GM23248 (cell line): Measurements from ENCODE around the gene PALMD. TPM values are rescaled to one million over a fixed set of nuclear protein-coding genes. Genes with fewer than 3 reads are reported as not detected.

ENCODE experiments used
- DNase-seq: peaks from one replicate; pipeline ENCODE4 v3.0.0-alpha.2; 2015
- H2AFZ ChIP-seq: fragments of 200-600 bp; sonication (generic); 2 replicates; pipeline ENCODE4 v1.6.1; 2016; ENCODE audit warnings: antibody characterized with exemption
- H3F3A ChIP-seq: fragments of 200-600 bp; sonication (generic); 2 replicates; pipeline ENCODE4 v1.6.1; 2016; ENCODE audit warnings: mild to moderate bottlenecking, antibody characterized with exemption, mixed run types; ENCODE audit not compliant: insufficient read depth
- H3K27ac ChIP-seq: fragments of 200-600 bp; sonication (generic); 2 replicates; pipeline ENCODE4 v1.5.1; 2016; ENCODE audit warnings: mild to moderate bottlenecking
- H3K27me3 ChIP-seq: fragments of 200-600 bp; sonication (generic); replicated peaks from 2 replicates; pipeline ENCODE4 v1.6.1; 2016; ENCODE audit warnings: mild to moderate bottlenecking; ENCODE audit not compliant: insufficient read depth
- H3K36me3 ChIP-seq: fragments of 200-600 bp; sonication (generic); 2 replicates; pipeline ENCODE4 v1.6.1; 2016; ENCODE audit warnings: low read depth, mild to moderate bottlenecking
- H3K4me1 ChIP-seq: fragments of 200-600 bp; sonication (generic); 2 replicates; pipeline ENCODE4 v1.6.1; 2016; ENCODE audit warnings: mild to moderate bottlenecking; ENCODE audit not compliant: insufficient read depth
- H3K4me2 ChIP-seq: fragments of 200-600 bp; sonication (generic); one replicate; pipeline ENCODE4 v1.6.1; 2016; ENCODE audit warnings: mild to moderate bottlenecking; ENCODE audit not compliant: unreplicated experiment
- H3K4me3 ChIP-seq: fragments of 200-600 bp; sonication (generic); 2 replicates; pipeline ENCODE4 v1.5.1; 2016; ENCODE audit warnings: mild to moderate bottlenecking
- H3K79me2 ChIP-seq: fragments of 200-600 bp; sonication (generic); 2 replicates; pipeline ENCODE4 v1.6.1; 2016; ENCODE audit warnings: mild to moderate bottlenecking; ENCODE audit not compliant: insufficient read depth
- H3K9ac ChIP-seq: fragments of 200-600 bp; sonication (generic); 2 replicates; pipeline ENCODE4 v1.6.1; 2016; ENCODE audit warnings: mild to moderate bottlenecking
- H3K9me2 ChIP-seq: fragments of 200-600 bp; sonication (generic); 2 replicates; pipeline ENCODE4 v1.6.1; 2016; ENCODE audit warnings: mixed run types, mild to moderate bottlenecking, moderate library complexity; ENCODE audit not compliant: insufficient read depth
- H3K9me3 ChIP-seq: fragments of 200-600 bp; sonication (generic); one replicate; pipeline ENCODE4 v1.6.1; 2017; ENCODE audit warnings: low read depth
- H4K20me1 ChIP-seq: fragments of 200-600 bp; sonication (generic); 2 replicates; pipeline ENCODE4 v1.6.0; 2016; ENCODE audit not compliant: insufficient read depth
- EZH2 ChIP-seq: fragments of 200-600 bp; sonication (generic); IDR thresholded peaks from 2 replicates; pipeline ENCODE4 v1.6.1; 2018; ENCODE audit warnings: antibody characterized with exemption, mild to moderate bottlenecking; ENCODE audit not compliant: insufficient read depth, poor library complexity, severe bottlenecking
- EZH2phosphoT487 ChIP-seq: fragments of 200-600 bp; sonication (generic); IDR thresholded peaks from 2 replicates; pipeline ENCODE4 v1.6.1; 2018; ENCODE audit warnings: antibody characterized with exemption, moderate library complexity, mild to moderate bottlenecking, low read depth; ENCODE audit not compliant: insufficient read depth
- WGBS, 2 experiments: methylation state at CpG; one replicate each; pipeline ENCODE4 v1.1.6; 2015 to 2017; ENCODE audit warnings: low lambda C conversion rate in 2 of 2, low coverage in 1 of 2; ENCODE audit errors: missing lambda C conversion rate in 2 of 2; 5-methylcytosine and 5-hydroxymethylcytosine counted together
- in situ Hi-C: fragments of 300-500 bp; cut with MboI; formaldehyde crosslinking; loops from 2 replicates; pipeline ENCODE4 v1.15.0; 2020
- polyA plus RNA-seq: library from polyadenylated mRNA; unstranded; fragments of >200 nt; fragmentation: Nextera tagmentation; extraction: Ambion mirVana; gene quantifications from 2 replicates; pipeline ENCODE4 v1.2.1, GENCODE V29; 2016
- total RNA-seq: library from RNA; depleted of rRNA; stranded (reverse); fragments of >200 nt; shearing (Covaris generic); gene quantifications from 2 replicates; pipeline ENCODE4 v1.2.3, GENCODE V29; 2014

Gene PALMD
- total and polyA plus RNA-seq, 2 experiments from 2014 or later: 0.09 to 0.11 TPM

DNA sequence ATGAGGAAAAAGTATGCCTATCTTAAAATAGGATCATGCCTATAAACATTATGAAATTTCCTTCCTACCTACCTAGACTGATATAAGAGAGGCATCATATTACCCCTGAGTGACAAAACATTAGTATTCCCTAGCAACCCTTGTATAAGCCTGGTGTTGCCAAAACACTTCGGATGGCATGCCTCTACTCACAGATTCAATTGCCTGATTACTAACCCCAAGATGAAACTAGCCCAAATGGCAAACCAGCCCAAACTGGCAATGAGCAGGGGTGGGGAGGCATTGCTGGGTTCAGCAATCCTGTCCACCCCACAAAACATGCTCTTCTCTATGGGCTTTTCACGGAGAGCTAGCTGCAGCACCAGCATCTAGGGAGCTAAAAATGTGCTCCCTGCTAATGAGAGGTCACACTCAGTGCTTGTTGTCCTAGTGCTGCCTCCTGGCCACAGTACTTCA is 13.9 kb downstream of the PALMD start:
- in situ Hi-C loops: no loop called here
- TF ChIP-seq EZH2: no peak
- TF ChIP-seq EZH2phosphoT487: no peak
- Histone ChIP-seq H3K9ac (no peak overlapping the region), H3K27me3 (no peaks in the 10 kb centered on the region), H3K4me2 (no peak overlapping the region), H3K36me3 (no peaks in the 10 kb centered on the region), H4K20me1 (no peaks in the 10 kb centered on the region), H3K4me1 (peaks cover 27% of the 10 kb centered on the region), H2AFZ (no peak overlapping the region), H3F3A (peaks cover 22% of the 10 kb centered on the region), H3K9me2 (0 out of 2 replicates have a peak, but pooled peaks cover 5% of the 10 kb centered on the region), H3K4me3 (no peak overlapping the region), H3K79me2 (no peaks in the 10 kb centered on the region), H3K9me3 (no peaks in the 10 kb centered on the region), H3K27ac (no peak overlapping the region)
- WGBS, 2 experiments: 38 to 45% methylated on average over 2 of the region's 2 CpGs
- peak; percentile 68 for DNase-seq

DNA sequence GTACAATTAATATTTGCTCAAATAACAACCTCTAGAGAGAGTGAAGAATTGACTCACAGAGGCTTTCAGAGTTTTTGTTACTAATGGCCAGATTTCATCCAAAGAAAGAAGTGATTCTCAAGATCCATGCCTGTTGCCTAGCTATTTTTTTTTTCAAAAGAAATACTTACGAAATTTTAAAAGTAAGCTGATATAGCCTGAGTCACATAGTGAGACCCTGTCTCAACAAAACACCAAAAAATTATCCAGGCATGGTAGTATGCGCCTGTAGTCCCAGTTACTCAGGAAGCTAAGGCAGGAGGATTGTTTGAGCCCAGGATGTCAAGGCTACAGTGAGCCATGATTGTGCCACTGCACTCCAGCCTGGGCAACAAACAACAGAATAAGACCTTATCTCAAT is 14.6 kb downstream of the PALMD start:
- Histone ChIP-seq H3K4me2 (no peak overlapping the region), H3K9me3 (no peaks in the 10 kb centered on the region), H3K4me1 (peaks cover 27% of the 10 kb centered on the region), H3K27me3 (no peaks in the 10 kb centered on the region), H3K79me2 (no peaks in the 10 kb centered on the region), H3K27ac (no peak overlapping the region), H3K9me2 (0 out of 2 replicates have a peak, but pooled peaks cover 5% of the 10 kb centered on the region), H3F3A (peaks cover 22% of the 10 kb centered on the region), H3K9ac (no peak overlapping the region), H2AFZ (no peak overlapping the region), H3K4me3 (no peak overlapping the region), H4K20me1 (no peaks in the 10 kb centered on the region), H3K36me3 (no peaks in the 10 kb centered on the region)
- WGBS, 2 experiments: 93 to 94% methylated on average over 2 of the region's 2 CpGs
- no peak for DNase-seq
- TF ChIP-seq EZH2 (no peak), EZH2phosphoT487 (no peak)
- in situ Hi-C loops: no loop called here

DNA sequence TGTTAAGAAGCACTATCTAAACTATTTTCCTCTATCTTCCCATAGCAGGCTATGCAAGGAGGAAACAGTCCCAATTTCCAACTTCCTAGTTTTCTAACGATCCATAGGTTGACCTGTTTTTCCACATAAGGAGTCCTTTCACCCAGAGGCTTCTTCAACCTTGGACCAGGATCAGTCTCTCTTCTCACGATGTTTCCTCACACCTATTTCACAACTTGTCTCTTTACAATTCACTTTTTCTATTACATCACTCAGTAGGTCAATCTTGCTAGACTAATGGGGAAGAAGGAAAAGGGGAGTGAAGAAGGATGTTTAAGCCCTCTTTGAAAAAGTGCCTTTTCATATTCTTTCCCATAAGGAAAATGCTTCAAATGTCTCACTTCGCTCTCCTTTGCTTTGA is 15.9 kb downstream of the PALMD start:
- peak; percentile 50 for DNase-seq
- peaks cover 22% of the 10 kb centered on the region for H3F3A ChIP-seq
- H3K27me3 ChIP-seq: no peaks in the 10 kb centered on the region
- peak overlapping the region; percentile 21 for H3K4me2 ChIP-seq
- peak overlapping the region; percentile 82 for H3K27ac ChIP-seq
- no peaks in the 10 kb centered on the region for H3K9me3 ChIP-seq
- H3K9ac ChIP-seq: peak overlapping the region; percentile 41
- 0 out of 2 replicates have a peak, but pooled peaks cover 5% of the 10 kb centered on the region for H3K9me2 ChIP-seq
- in situ Hi-C loops: no loop called here
- WGBS, 2 experiments: 52 to 58% methylated on average over 3 of the region's 3 CpGs
- no peak for TF ChIP-seq EZH2
- no peak for TF ChIP-seq EZH2phosphoT487
- no peak overlapping the region for H3K4me3 ChIP-seq
- no peaks in the 10 kb centered on the region for H4K20me1 ChIP-seq
- 0 out of 2 replicates have a peak overlapping the region, but pooled peaks have one; percentile 6 for H2AFZ ChIP-seq
- H3K4me1 ChIP-seq: peaks cover 27% of the 10 kb centered on the region
- H3K79me2 ChIP-seq: no peaks in the 10 kb centered on the region
- no peaks in the 10 kb centered on the region for H3K36me3 ChIP-seq

DNA sequence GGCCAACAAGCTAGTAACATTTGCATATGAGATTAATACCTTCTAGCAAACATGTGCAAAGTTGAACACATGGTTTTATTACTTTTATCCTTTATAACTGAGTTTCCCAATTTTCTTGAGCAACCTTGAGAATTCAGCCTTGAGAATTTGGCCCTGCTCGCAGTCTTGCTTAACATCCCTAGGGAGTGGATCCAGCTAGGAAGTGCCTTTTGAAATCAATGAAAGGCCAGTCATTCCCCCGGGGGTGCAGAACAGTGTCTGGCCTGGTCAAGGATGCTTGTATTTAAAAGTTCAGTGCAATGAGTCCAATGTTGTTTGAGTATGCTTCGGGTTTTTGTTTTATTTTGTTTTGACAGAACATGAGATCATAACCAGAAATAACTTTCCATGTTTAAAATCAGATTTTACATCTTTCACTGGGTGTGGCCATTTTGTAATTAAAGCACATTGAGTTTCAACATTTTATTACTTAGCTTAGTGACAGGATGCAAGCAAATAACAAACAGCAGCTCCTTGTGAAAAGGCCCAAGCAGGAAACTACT is 16.7 kb downstream of the PALMD start:
- Histone ChIP-seq H3K4me2 (peak overlapping the region; percentile 22), H3K79me2 (no peaks in the 10 kb centered on the region), H3K9ac (peak overlapping the region; percentile 62), H3K27ac (peak overlapping the region; percentile 82), H3K36me3 (no peaks in the 10 kb centered on the region), H3F3A (peaks cover 22% of the 10 kb centered on the region), H3K9me3 (no peaks in the 10 kb centered on the region), H3K27me3 (no peaks in the 10 kb centered on the region), H3K4me3 (no peak overlapping the region), H3K9me2 (0 out of 2 replicates have a peak, but pooled peaks cover 5% of the 10 kb centered on the region), H4K20me1 (no peaks in the 10 kb centered on the region), H2AFZ (no peak overlapping the region), H3K4me1 (peaks cover 27% of the 10 kb centered on the region)
- in situ Hi-C loops: no loop called here
- peak; percentile 97 for DNase-seq
- TF ChIP-seq EZH2 (no peak), EZH2phosphoT487 (0 out of 2 replicates have a peak, but pooled peaks have one; percentile 35)
- 0 to 2% methylated on average over 3 of the region's 3 CpGs for WGBS, 2 experiments
